ENCODE measurements around the gene ITIH1.

Gene ITIH1

GRCh38 chr3:52810923-52811322 is 33.5 kb downstream of the ITIH1 start:
- TF ChIP-seq CTCF (conservative IDR thresholded peaks at IDR 0.05) (no peak), ZFX (IDR thresholded peaks at IDR 0.05) (no peak)
- no peak overlapping the region for H3K27ac ChIP-seq

GRCh38 chr3:52811452-52812011 is 34.1 kb downstream of the ITIH1 start:
- no peak overlapping the region for H3K27ac ChIP-seq
- no peak for TF ChIP-seq ZFX (IDR thresholded peaks at IDR 0.05)
- TF ChIP-seq CTCF (conservative IDR thresholded peaks at IDR 0.05) = no peak

GRCh38 chr3:52813810-52814209 is 36.4 kb downstream of the ITIH1 start:
- TF ChIP-seq CTCF (conservative IDR thresholded peaks at IDR 0.05) (no peak), ZFX (IDR thresholded peaks at IDR 0.05) (no peak)
- H3K27ac ChIP-seq = no peak overlapping the region

- no peak for TF ChIP-seq CTCF (conservative IDR thresholded peaks at IDR 0.05)
- no peak for TF ChIP-seq ZFX (IDR thresholded peaks at IDR 0.05)
- no peak overlapping the region for H3K27ac ChIP-seq
Measured at GRCh38 chr3:52816199-52816598, 38.8 kb downstream of the ITIH1 start.

- H3K27ac ChIP-seq = no peak overlapping the region
- TF ChIP-seq ZFX (IDR thresholded peaks at IDR 0.05) (no peak), CTCF (conservative IDR thresholded peaks at IDR 0.05) (no peak)
Measured at GRCh38 chr3:52816654-52817053, 39.3 kb downstream of the ITIH1 start.

GRCh38 chr3:52817221-52817620 is 39.8 kb downstream of the ITIH1 start:
- TF ChIP-seq CTCF (conservative IDR thresholded peaks at IDR 0.05) = no peak
- no peak for TF ChIP-seq ZFX (IDR thresholded peaks at IDR 0.05)
- no peak overlapping the region for H3K27ac ChIP-seq

- TF ChIP-seq ZFX (IDR thresholded peaks at IDR 0.05) = no peak
- TF ChIP-seq CTCF (conservative IDR thresholded peaks at IDR 0.05) = no peak
- H3K27ac ChIP-seq = no peak overlapping the region
Measured at GRCh38 chr3:52817860-52818259, 40.5 kb downstream of the ITIH1 start.
